Stimulated activated naive CD8-positive, alpha-beta T cell treated with anti-CD3 and anti-CD28 coated beads, Interleukin-15, Interleukin-2, amounts not matched to agents 100 ng/mL and 50 ng/mL, for 24 hours (primary cell): ENCODE results near the gene ARMH1.
"Not testable (repeated sequence)": the region's sequence is repeated elsewhere in the genome, so short reads cannot be mapped to it uniquely, and the experiment has no call there.

Experiments
- H3K27ac Mint-ChIP-seq: one replicate; pipeline ENCODE4 v1.8.0; 2021; ENCODE audit warnings: mild to moderate bottlenecking, mixed read lengths
- H3K27me3 Mint-ChIP-seq: one replicate; pipeline ENCODE4 v1.8.0; 2021; ENCODE audit warnings: mixed read lengths
- H3K36me3 Mint-ChIP-seq: one replicate; pipeline ENCODE4 v1.8.0; 2021; ENCODE audit warnings: low read depth, mixed read lengths
- H3K4me1 Mint-ChIP-seq: one replicate; pipeline ENCODE4 v1.8.0; 2021; ENCODE audit warnings: low read depth, mixed read lengths
- H3K4me3 Mint-ChIP-seq: one replicate; pipeline ENCODE4 v1.8.0; 2021; ENCODE audit warnings: mild to moderate bottlenecking, mixed read lengths
- H3K9me3 Mint-ChIP-seq: one replicate; pipeline ENCODE4 v1.8.0; 2021; ENCODE audit warnings: mixed read lengths

ARMH1 gene

DNA sequence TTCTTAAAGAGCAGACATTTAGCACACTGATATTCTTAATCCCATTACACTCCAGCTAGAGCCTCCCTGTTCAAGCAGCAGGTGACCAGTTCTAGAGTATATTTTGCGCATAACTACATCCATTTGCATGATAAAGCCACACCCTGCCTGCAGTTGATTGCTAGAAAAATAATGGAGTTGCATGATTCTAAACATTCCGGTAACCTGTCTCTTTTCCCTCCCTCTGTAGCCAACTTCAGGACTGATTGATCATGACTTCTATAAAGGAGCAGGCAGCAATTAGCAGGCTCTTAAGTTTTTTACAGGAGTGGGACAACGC is 14.9 kb downstream of the ARMH1 start:
- Mint-ChIP-seq H3K27ac (no peak overlapping the region), H3K4me3 (no peak overlapping the region), H3K36me3 (no peaks in the 10 kb centered on the region), H3K27me3 (peaks cover 5% of the 10 kb centered on the region), H3K9me3 (no peaks in the 10 kb centered on the region), H3K4me1 (peaks cover 23% of the 10 kb centered on the region)

DNA sequence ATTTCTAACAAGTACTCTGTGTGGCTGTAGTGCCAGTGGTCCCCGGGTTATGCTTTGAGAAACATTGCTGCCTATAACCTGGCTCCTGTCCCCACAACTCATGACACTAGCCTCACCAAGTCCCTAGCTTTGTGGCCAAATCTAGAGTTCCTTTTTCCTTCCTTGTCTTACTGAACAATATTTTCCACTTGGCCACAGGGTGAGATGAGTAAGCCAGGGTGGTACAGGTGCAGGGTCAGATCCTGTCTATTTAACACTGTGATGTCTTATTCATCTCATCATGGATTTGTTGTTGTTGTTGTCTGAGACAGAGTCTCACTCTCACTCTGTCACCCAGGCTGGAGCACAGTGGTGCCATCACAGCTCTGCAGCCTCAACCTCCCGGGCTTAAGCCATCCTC is 18.6 kb downstream of the ARMH1 start:
- peaks cover 5% of the 10 kb centered on the region for H3K27me3 Mint-ChIP-seq
- no peaks in the 10 kb centered on the region for H3K36me3 Mint-ChIP-seq
- peaks cover 53% of the 10 kb centered on the region for H3K4me1 Mint-ChIP-seq
- peak overlapping the region; percentile 29 for H3K27ac Mint-ChIP-seq
- no peaks in the 10 kb centered on the region for H3K9me3 Mint-ChIP-seq
- no peak overlapping the region for H3K4me3 Mint-ChIP-seq

DNA sequence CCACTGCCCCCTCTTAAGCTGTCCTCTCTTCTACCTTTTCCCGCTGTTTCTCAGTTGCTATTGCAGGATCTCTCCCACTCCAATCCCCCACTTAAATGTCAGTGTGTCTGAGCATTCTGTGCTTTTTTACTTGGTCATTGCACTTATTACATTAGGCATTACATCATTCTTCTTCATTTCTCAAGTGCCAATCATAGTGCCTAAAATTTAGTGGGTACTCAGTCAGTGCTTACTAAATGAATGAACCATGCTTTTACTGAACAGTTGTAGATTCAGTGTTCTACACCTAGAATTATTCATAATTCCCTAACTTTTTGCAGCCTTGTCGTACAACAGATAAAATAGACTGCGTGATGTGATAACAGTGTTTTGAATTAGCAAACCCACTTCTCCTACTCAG is 19.4 kb downstream of the ARMH1 start:
- H3K36me3 Mint-ChIP-seq, result no peaks in the 10 kb centered on the region
- no peak overlapping the region for H3K4me3 Mint-ChIP-seq
- H3K9me3 Mint-ChIP-seq, result no peaks in the 10 kb centered on the region
- peaks cover 56% of the 10 kb centered on the region for H3K4me1 Mint-ChIP-seq
- peaks cover 5% of the 10 kb centered on the region for H3K27me3 Mint-ChIP-seq
- H3K27ac Mint-ChIP-seq, result no peak overlapping the region

DNA sequence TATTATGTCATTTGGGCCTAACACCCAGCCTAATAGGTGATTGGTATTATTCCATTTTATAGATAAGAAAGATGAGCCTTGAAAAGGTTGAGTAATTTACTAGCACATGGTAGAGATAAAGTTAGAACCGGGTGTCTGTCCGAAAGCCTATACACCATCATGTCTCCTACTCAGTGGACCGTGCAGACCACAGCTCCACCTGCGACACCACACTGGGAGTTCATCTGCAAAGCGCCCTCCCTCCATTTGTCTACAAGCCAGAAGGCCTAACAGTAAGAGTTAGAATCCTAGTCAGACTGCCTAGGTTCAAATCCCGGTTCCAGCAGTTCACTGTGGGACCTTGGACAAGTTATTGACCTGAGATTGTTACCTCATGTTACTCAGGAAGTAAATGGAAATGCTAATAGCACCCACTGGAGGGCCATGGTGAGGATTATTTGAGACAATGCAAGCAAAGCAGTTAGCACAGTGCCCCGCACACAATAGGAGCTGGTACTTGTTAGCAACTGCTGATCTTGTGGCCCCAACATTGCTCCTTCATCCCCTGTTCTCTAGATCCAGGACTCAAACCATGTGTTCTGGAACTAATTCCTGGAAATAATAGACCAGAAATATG is 20.5 kb downstream of the ARMH1 start:
- peaks cover 56% of the 10 kb centered on the region for H3K4me1 Mint-ChIP-seq
- H3K27ac Mint-ChIP-seq, result no peak overlapping the region
- no peaks in the 10 kb centered on the region for H3K36me3 Mint-ChIP-seq
- no peak overlapping the region for H3K4me3 Mint-ChIP-seq
- H3K9me3 Mint-ChIP-seq, result no peaks in the 10 kb centered on the region
- H3K27me3 Mint-ChIP-seq, result peaks cover 5% of the 10 kb centered on the region

DNA sequence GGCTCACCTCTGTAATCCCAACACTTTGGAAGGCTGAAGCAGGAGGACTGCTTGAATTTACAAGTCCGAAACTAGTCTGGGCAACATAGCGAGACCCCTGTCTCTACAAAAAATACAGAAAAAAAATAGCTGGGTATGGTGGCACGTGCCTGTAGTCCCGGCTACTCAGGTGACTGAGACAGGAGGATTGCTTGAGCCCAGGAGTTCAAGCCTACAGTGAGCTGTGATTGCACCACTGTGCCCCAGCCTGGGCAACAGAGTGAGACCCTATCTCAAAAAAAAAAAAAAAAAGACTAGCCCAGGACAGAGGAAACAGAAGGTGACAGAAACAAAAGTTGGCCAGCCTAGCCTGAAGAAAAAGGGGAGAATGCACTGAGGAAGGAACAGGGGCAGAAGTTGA is 21.2 kb downstream of the ARMH1 start:
- Mint-ChIP-seq H3K4me3 (no peak overlapping the region), H3K36me3 (no peaks in the 10 kb centered on the region), H3K27ac (no peak overlapping the region), H3K4me1 (peaks cover 56% of the 10 kb centered on the region), H3K27me3 (peaks cover 5% of the 10 kb centered on the region), H3K9me3 (no peaks in the 10 kb centered on the region)

DNA sequence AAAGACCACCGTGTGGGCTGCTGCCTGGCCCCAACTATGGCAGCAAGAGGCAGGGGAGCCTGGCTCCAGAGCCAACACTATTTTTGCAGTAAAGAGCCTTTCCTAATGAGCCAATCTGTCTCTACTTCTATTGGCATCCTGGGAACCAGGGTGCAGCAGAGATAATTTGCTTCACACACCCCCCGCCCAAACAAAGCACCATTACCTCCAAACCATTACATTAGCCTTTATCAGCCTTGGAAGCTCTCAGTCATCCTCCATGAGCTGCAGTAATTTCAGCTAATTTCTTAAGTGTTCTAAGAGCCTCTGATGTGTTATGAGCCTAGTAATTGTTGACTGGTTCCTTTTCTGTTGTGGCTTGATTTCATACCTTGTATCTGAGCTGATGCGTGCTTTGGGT is 21.6 kb downstream of the ARMH1 start:
- no peaks in the 10 kb centered on the region for H3K36me3 Mint-ChIP-seq
- no peak overlapping the region for H3K27ac Mint-ChIP-seq
- H3K4me3 Mint-ChIP-seq, result no peak overlapping the region
- peaks cover 55% of the 10 kb centered on the region for H3K4me1 Mint-ChIP-seq
- H3K9me3 Mint-ChIP-seq, result no peaks in the 10 kb centered on the region
- peaks cover 5% of the 10 kb centered on the region for H3K27me3 Mint-ChIP-seq

DNA sequence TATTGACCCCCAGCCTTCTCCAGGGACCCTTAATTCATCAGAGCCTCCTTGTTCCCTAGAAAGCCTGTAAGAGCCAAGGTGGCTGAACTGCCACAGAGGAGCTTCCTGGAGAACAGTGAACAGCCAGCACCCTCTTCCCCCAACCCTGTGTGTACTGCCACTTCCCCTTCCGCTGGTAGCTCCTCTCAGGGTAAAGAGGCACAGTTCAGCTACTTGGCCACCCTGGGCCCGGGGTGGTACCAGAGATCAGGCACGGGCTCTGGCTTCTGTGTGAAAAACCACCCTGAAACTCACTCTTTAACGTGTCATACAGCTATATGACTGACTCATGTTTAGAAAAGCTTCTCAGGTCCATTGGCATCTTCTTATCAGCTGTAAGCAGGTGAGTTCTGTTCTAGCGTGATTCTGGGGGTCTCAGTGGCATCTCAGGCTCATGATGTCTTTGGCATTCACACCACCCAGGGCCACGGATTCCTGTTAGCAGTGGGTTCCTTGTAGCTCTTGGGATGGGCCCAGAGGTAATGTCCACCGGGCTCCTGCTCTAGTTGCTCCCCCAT is 22.4 kb downstream of the ARMH1 start:
- Mint-ChIP-seq H3K27ac (peak overlapping the region; percentile 74), H3K4me1 (peaks cover 50% of the 10 kb centered on the region)

DNA sequence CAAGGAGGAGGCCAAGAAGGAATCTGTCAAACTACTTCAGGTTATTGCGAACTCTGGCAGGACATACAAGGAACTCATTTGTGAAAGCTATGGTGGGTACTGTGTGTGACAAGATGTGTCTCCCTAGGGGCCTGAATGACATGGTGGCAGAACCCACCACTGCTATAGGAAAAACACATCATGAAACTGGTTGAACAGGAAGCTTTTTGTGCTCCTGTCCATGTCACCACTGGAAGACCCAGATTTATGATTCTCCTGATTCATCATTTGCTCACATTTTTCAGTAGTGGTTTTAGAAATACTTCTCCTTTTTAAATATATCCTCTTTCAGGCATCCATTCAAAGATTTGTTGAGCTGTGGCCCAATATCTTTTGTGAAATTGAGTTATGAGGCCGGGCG is 23.6 kb downstream of the ARMH1 start:
- H3K4me1 Mint-ChIP-seq, result peaks cover 43% of the 10 kb centered on the region
- no peaks in the 10 kb centered on the region for H3K36me3 Mint-ChIP-seq
- H3K9me3 Mint-ChIP-seq, result no peaks in the 10 kb centered on the region
- H3K4me3 Mint-ChIP-seq, result no peak overlapping the region
- peak overlapping the region; percentile 49 for H3K27ac Mint-ChIP-seq
- no peaks in the 10 kb centered on the region for H3K27me3 Mint-ChIP-seq

More for the DNA sequence above, 22.4 kb downstream of the ARMH1 start:
- Mint-ChIP-seq H3K36me3 (no peaks in the 10 kb centered on the region), H3K27me3 (no peaks in the 10 kb centered on the region), H3K9me3 (no peaks in the 10 kb centered on the region), H3K4me3 (no peak overlapping the region)

DNA sequence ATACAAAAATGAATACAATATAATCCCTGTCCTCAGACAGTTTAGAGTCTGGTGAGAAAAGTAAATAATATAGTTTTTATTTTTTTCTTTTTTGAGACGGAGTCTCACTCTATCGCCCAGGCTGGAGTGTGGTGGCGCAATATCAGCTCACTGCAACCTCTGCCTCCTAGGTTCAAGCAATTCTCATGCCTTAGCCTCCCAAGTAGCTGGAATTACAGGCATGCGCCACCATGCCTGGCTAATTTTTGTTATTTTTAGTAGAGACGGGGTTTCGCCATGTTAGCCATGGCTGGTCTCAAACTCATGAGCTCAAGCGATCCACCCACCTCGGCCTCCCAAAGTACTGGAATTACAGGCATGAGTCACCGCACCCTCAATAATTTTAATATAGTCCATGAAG is 24.9 kb downstream of the ARMH1 start:
- not testable (repeated sequence) for H3K4me3 Mint-ChIP-seq, H3K36me3 Mint-ChIP-seq
- H3K4me1 Mint-ChIP-seq, result peaks cover 32% of the 10 kb centered on the region

DNA sequence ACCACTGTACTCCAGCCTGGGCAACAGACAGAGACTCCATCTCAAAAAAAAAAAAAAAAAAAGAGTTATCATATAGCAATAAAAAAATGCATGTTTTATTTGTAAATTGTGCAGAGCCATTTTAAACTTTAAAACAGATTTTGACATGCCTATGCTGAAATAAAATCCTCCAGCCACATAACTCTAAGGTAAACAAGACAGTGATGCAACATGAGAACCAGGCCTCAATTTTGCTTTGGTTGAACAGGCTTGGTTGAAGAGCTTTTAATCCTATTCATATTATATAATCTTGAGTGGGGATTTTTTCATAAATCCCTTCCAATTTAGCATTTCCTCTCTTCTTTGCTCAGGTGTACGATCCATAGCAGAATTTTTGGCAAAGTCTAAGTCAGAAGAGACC is 26.1 kb downstream of the ARMH1 start:
- Mint-ChIP-seq H3K9me3 (no peaks in the 10 kb centered on the region), H3K4me3 (no peak overlapping the region), H3K4me1 (peaks cover 27% of the 10 kb centered on the region), H3K27me3 (no peaks in the 10 kb centered on the region), H3K27ac (no peak overlapping the region), H3K36me3 (no peaks in the 10 kb centered on the region)

More for the DNA sequence above, 24.9 kb downstream of the ARMH1 start:
- H3K27ac Mint-ChIP-seq, H3K9me3 Mint-ChIP-seq, H3K27me3 Mint-ChIP-seq: not testable (repeated sequence)

DNA sequence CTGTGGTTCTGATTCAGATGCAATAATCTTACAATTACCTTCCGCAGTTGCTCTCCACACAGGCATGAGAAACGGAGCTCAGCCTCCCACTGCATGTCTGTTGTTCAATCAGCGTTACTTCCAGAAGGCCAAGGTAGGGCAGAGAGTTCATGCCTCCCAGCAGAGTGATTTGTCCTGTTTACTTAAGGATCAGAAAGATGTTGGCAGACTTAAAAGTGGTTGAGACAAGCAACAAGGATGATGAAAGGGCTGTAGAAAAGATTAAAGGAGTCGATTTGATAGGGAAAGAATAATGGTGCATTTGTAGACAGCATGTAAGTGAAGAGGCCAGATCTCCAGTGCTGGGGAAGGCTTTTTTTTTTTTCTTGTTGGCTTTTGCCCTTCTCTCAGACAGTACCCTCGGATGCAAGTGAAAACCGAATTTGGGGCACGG is 26.6 kb downstream of the ARMH1 start:
- Mint-ChIP-seq H3K9me3 (no peaks in the 10 kb centered on the region), H3K27me3 (no peaks in the 10 kb centered on the region), H3K4me1 (peaks cover 23% of the 10 kb centered on the region), H3K4me3 (no peak overlapping the region), H3K27ac (no peak overlapping the region), H3K36me3 (no peaks in the 10 kb centered on the region)

DNA sequence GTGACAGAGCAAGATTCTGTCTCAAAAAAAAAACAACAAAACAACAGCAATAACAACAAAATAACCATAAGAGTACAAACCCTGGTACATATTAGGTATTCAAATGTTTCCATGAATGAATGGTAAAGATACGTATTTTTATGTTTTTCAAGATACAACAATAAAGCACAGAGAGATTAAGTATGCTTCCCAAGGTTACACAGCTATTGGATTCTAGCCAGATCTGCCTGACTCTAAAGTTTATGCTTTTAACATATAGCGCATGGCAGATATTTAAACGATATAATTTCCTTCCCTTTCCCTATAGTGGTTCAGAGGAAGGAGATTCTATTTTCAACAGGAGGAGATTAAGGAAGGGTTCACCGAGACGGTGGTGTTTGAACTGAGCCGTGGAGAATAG is 31.0 kb downstream of the ARMH1 start:
- H3K36me3 Mint-ChIP-seq, result no peaks in the 10 kb centered on the region
- H3K27me3 Mint-ChIP-seq, result no peaks in the 10 kb centered on the region
- H3K9me3 Mint-ChIP-seq, result no peaks in the 10 kb centered on the region
- no peak overlapping the region for H3K27ac Mint-ChIP-seq
- peaks cover 18% of the 10 kb centered on the region for H3K4me1 Mint-ChIP-seq
- no peak overlapping the region for H3K4me3 Mint-ChIP-seq

DNA sequence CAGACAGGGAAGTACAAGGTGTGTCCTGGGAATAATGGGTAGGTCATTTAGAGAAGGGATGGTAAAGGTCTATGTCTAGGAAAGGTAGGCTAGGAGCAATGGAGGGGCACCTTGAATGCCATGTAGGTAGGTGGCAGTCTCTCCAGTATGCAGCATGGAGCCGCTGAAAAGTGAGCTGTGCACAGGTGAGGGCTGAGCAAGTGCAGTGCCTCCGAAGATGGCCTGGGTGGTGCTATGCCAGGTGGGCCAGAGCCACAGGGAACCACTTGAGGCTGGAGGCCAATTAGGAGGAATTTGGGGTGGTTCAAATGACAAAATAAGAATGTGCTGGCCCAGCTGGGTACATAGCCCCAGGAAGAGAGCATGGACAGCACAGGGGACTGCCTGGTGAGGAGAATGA is 31.4 kb downstream of the ARMH1 start:
- H3K9me3 Mint-ChIP-seq, result no peaks in the 10 kb centered on the region
- H3K27me3 Mint-ChIP-seq, result no peaks in the 10 kb centered on the region
- peaks cover 18% of the 10 kb centered on the region for H3K4me1 Mint-ChIP-seq
- H3K36me3 Mint-ChIP-seq, result no peaks in the 10 kb centered on the region
- H3K4me3 Mint-ChIP-seq, result no peak overlapping the region
- no peak overlapping the region for H3K27ac Mint-ChIP-seq

DNA sequence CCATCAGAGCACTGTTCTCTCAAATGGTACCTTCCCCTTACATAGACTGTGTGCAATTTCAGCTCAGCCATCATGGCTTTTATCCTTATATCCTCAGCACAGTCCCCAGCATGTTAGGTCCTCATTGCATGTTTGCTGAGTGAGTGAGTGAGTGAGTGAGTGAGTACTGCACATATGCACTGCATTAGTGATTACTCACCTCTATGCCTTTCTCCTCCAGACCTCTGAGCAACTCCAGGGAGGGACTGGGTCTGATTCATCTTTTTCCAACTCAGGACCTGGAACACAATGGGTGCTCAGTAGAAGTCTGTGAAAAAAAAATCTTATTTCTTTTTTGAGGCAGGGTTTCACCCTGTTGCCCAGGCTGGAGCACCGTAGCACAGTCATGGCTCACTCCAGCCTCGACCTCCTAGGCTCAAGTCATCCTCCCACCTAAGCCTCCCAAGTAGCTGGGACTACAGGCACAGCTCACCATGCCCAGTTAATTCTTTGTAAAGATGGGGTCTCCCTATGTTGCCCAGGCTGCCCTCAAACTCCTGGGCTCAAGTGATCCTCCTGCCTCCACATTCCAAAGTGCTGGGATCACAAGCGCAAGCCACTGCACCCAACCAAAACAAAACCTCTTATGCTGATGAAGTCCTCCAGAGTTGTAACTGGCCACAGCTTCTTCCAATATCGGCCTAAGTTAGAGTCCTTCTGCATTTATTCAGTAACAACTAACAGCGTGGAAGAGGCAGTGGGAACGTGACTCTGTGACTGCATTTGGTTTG is 32.8 kb downstream of the ARMH1 start:
- Mint-ChIP-seq H3K4me1 (peaks cover 18% of the 10 kb centered on the region), H3K27me3 (no peaks in the 10 kb centered on the region), H3K27ac (no peak overlapping the region), H3K36me3 (no peaks in the 10 kb centered on the region), H3K4me3 (peak overlapping the region; percentile 61), H3K9me3 (no peaks in the 10 kb centered on the region)

DNA sequence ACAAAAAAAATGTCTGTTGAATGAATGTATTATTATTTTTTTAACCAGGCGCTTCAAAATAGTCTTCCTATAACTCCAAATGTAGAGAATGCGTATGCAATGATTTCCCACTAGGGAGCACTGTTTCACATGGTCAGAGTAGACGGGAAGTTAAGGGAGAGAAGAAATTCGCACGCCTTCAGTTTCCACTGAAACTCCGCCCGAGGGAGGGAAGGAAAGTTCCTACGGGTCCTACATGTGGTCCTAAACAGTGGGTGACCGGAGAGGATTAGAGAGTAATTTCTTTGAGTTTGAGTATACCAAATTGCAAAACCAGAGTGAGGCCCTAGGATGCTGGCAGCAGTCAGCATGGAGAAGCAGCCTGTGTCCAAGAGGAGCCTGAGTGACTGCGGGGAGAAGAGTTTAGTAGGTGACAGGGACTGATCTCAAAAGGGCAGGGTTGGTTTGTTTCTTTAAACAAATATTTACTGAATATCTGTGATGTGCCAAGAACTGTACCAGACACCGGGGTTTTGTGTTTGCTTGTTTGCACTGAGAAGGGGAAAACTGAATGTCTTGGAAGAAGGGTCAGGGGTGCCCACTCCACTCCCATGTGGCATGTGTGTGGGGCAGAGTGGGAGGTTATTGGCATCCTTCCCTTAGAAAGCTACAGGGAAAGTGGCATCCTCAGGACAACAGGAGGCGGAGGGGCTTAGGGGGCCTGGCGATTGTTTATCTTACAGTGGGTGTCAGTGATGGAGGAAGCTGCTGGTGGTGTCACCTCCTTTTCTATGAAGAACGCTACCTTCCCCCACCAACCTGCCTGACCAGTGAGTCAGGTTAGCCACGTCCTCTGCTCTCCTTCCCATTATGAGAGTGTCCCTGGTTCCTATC is 33.7 kb downstream of the ARMH1 start:
- H3K4me3 Mint-ChIP-seq, result peak overlapping the region; percentile 61
- peaks cover 18% of the 10 kb centered on the region for H3K4me1 Mint-ChIP-seq
- H3K27me3 Mint-ChIP-seq, result no peaks in the 10 kb centered on the region
- H3K9me3 Mint-ChIP-seq, result no peaks in the 10 kb centered on the region
- H3K36me3 Mint-ChIP-seq, result no peaks in the 10 kb centered on the region
- H3K27ac Mint-ChIP-seq, result peak overlapping the region; percentile 81
